H1 (cell line): ENCODE measurements around the gene RNF126. TPM values are rescaled to one million over a fixed set of nuclear protein-coding genes. Genes with fewer than 3 reads are reported as not detected.

Experiments used
- CTCF ChIA-PET: fragments of 300-600 bp; sonication (Branson Sonifier 250); formaldehyde crosslinking; loops from one replicate; lab custom pipeline; 2021; ENCODE audit not compliant: partially characterized antibody; lab: Charles Lee
- POLR2A ChIA-PET: fragments of 300-600 bp; sonication (Branson Sonifier 250); formaldehyde crosslinking; loops from one replicate; lab custom pipeline; 2021; ENCODE audit warnings: inconsistent platforms; ENCODE audit not compliant: partially characterized antibody; lab: Charles Lee
- DNase-seq, 2 experiments: peaks; one replicate each; pipeline versions ENCODE4 v3.0.0 to v3.0.0-alpha.2; 2010 to 2022; ENCODE audit warnings: low spot score in 2 of 2, low read depth in 1 of 2, mixed read lengths in 1 of 2
- FAIRE-seq: peaks from 2 replicates; lab custom pipeline; 2011; peaks lifted over from hg19 to GRCh38; lab: Jason Lieb, UNC
- H2AFZ ChIP-seq: 2 replicates; pipeline ENCODE4 v1.8.1; 2012; ENCODE audit warnings: low read length, inconsistent platforms
- H2AK5ac ChIP-seq: 2 replicates; pipeline ENCODE4 v1.6.1; 2013; ENCODE audit warnings: low read depth, low read length
- H2BK120ac ChIP-seq: replicated peaks from 2 replicates; pipeline ENCODE3; 2013; ENCODE audit warnings: low read depth, low read length, inconsistent platforms
- H2BK12ac ChIP-seq: 2 replicates; pipeline ENCODE4 v1.6.1; 2013; ENCODE audit warnings: low read depth, low read length
- H2BK15ac ChIP-seq: 2 replicates; pipeline ENCODE4 v1.6.1; 2013; ENCODE audit warnings: low read length
- H2BK20ac ChIP-seq: 2 replicates; pipeline ENCODE4 v1.6.1; 2013; ENCODE audit warnings: low read length
- H2BK5ac ChIP-seq: 2 replicates; pipeline ENCODE4 v1.6.1; 2013; ENCODE audit warnings: low read depth, low read length
- H3K14ac ChIP-seq: 2 replicates; pipeline ENCODE4 v1.6.1; 2013; ENCODE audit warnings: inconsistent platforms; ENCODE audit not compliant: insufficient read length
- H3K18ac ChIP-seq: 2 replicates; pipeline ENCODE4 v1.6.1; 2013; ENCODE audit warnings: low read length; ENCODE audit errors: extremely low read depth
- H3K23ac ChIP-seq: 2 replicates; pipeline ENCODE4 v1.6.1; 2013; ENCODE audit warnings: inconsistent platforms; ENCODE audit not compliant: insufficient read length
- H3K23me2 ChIP-seq: 2 replicates; pipeline ENCODE4 v1.6.1; 2013; ENCODE audit warnings: low read depth, low read length
- H3K27ac ChIP-seq: 2 replicates; pipeline ENCODE4 v1.6.1; 2011; ENCODE audit warnings: low read depth, low read length, inconsistent platforms
- H3K27me3 ChIP-seq, 4 experiments: replicated peaks in 1 of 4; 1 replicate in 1 of 4; 2 replicates in 3 of 4; pipeline versions ENCODE4 v1.6.1 to v1.8.1; 2011 to 2013; ENCODE audit warnings: low read length in 3 of 4, mild to moderate bottlenecking in 3 of 4, inconsistent platforms in 2 of 4, mixed read lengths in 2 of 4, moderate library complexity in 1 of 4; ENCODE audit not compliant: control insufficient read depth in 3 of 4, insufficient read depth in 3 of 4; ENCODE audit errors: extremely low read depth in 1 of 4
- H3K36me3 ChIP-seq, 4 experiments: 2 replicates each; pipeline versions ENCODE4 v1.6.1 to v1.8.1; 2011 to 2013; ENCODE audit warnings: mild to moderate bottlenecking in 4 of 4, low read length in 3 of 4, moderate library complexity in 2 of 4, control low read depth in 1 of 4, inconsistent platforms in 1 of 4; ENCODE audit not compliant: insufficient read depth in 4 of 4, control insufficient read depth in 2 of 4
- H3K4ac ChIP-seq: replicated peaks from 2 replicates; pipeline ENCODE3; 2013; ENCODE audit warnings: low read length, low read depth, mixed read lengths, inconsistent platforms; ENCODE audit not compliant: insufficient read length
- H3K4me1 ChIP-seq, 4 experiments: replicated peaks in 1 of 4; 1 replicate in 1 of 4; 2 replicates in 3 of 4; pipeline versions ENCODE4 v1.6.1 to v1.8.1; 2011 to 2013; ENCODE audit warnings: low read length in 3 of 4, inconsistent platforms in 2 of 4, mixed read lengths in 1 of 4; ENCODE audit not compliant: insufficient read depth in 4 of 4, control insufficient read depth in 3 of 4
- H3K4me2 ChIP-seq, 2 experiments: 2 replicates each; pipeline versions ENCODE4 v1.6.1 to v1.8.1; 2011 to 2013; ENCODE audit warnings: low read depth in 2 of 2, low read length in 2 of 2, control low read depth in 1 of 2, inconsistent platforms in 1 of 2, mild to moderate bottlenecking in 1 of 2; ENCODE audit not compliant: insufficient read depth in 1 of 2
- H3K4me3 ChIP-seq, 4 experiments: fragments of 200-600, 300-600 bp in 1 of 4; sonication (generic), shearing (Covaris generic), sonication (Bioruptor Twin) in 1 of 4; 2 replicates each; pipeline versions ENCODE4 v1.5.1 to v1.8.1; 2011 to 2016; ENCODE audit warnings: low read length in 4 of 4, low read depth in 3 of 4, control low read depth in 2 of 4, inconsistent platforms in 2 of 4, mild to moderate bottlenecking in 2 of 4, mixed read lengths in 1 of 4, moderate library complexity in 1 of 4; ENCODE audit not compliant: insufficient read depth in 2 of 4; ENCODE audit errors: extremely low read depth in 1 of 4
- H3K56ac ChIP-seq: replicated peaks from 2 replicates; pipeline ENCODE3; 2013; ENCODE audit warnings: low read depth, mild to moderate bottlenecking, mixed read lengths, low read length, inconsistent platforms; ENCODE audit not compliant: insufficient read length
- H3K79me1 ChIP-seq: 2 replicates; pipeline ENCODE4 v1.6.1; 2013; ENCODE audit warnings: low read depth, low read length, control low read depth
- H3K79me2 ChIP-seq, 2 experiments: 2 replicates each; pipeline versions ENCODE4 v1.6.1 to v1.8.1; 2012 to 2013; ENCODE audit warnings: low read length in 2 of 2, mild to moderate bottlenecking in 2 of 2, inconsistent platforms in 1 of 2; ENCODE audit not compliant: insufficient read depth in 2 of 2, control insufficient read depth in 1 of 2
- H3K9ac ChIP-seq, 4 experiments: replicated peaks in 1 of 4; 1 replicate in 1 of 4; 2 replicates in 3 of 4; pipeline versions ENCODE4 v1.6.1 to v1.8.1; 2011 to 2013; ENCODE audit warnings: low read depth in 3 of 4, low read length in 3 of 4, control low read depth in 2 of 4, mild to moderate bottlenecking in 2 of 4, moderate library complexity in 2 of 4, inconsistent platforms in 1 of 4; ENCODE audit errors: extremely low read depth in 1 of 4
- H3K9me3 ChIP-seq, 2 experiments: 2 replicates each; pipeline versions ENCODE4 v1.6.1 to v1.8.1; 2012 to 2013; ENCODE audit warnings: mild to moderate bottlenecking in 2 of 2, moderate library complexity in 2 of 2, control low read depth in 1 of 2, inconsistent platforms in 1 of 2, low read depth in 1 of 2, low read length in 1 of 2, mixed read lengths in 1 of 2; ENCODE audit not compliant: insufficient read depth in 2 of 2
- H4K20me1 ChIP-seq, 2 experiments: replicated peaks in 1 of 2; 2 replicates each; pipeline versions ENCODE3 to v1.8.1; 2011 to 2013; ENCODE audit warnings: inconsistent platforms in 2 of 2, low read length in 2 of 2, mild to moderate bottlenecking in 1 of 2; ENCODE audit not compliant: insufficient read depth in 2 of 2, control insufficient read depth in 1 of 2
- H4K5ac ChIP-seq: 2 replicates; pipeline ENCODE4 v1.6.1; 2013; ENCODE audit warnings: low read length, low read depth, mixed read lengths, inconsistent platforms; ENCODE audit not compliant: insufficient read length
- H4K8ac ChIP-seq: 2 replicates; pipeline ENCODE4 v1.8.0; 2013; ENCODE audit warnings: mild to moderate bottlenecking, moderate library complexity, low read length, inconsistent platforms; ENCODE audit not compliant: insufficient read depth; ENCODE audit errors: extremely low read depth
- H4K91ac ChIP-seq: replicated peaks from 2 replicates; pipeline ENCODE3; 2013; ENCODE audit warnings: low read length, mixed read lengths, inconsistent platforms; ENCODE audit not compliant: insufficient read length
- CTCF ChIP-seq, 3 experiments: IDR thresholded peaks; 1 replicate in 2 of 3; 2 replicates in 1 of 3; pipeline versions ENCODE4 v1.5.1 to v1.6.1; 2011; ENCODE audit warnings: low read length in 3 of 3, mild to moderate bottlenecking in 3 of 3, inconsistent platforms in 2 of 3, low read depth in 1 of 3, moderate library complexity in 1 of 3; ENCODE audit not compliant: insufficient read depth in 1 of 3; ENCODE audit errors: control extremely low read depth in 1 of 3
- JUN ChIP-seq: IDR thresholded peaks from 2 replicates; pipeline ENCODE4 v1.6.1; 2011; ENCODE audit warnings: low read depth, mild to moderate bottlenecking, improper control_type of control experiment, low read length
- KDM1A ChIP-seq: fragments of 200-600, 300-600 bp; sonication (generic); IDR thresholded peaks from 2 replicates; pipeline ENCODE4 v1.7.1; 2016; ENCODE audit warnings: mild to moderate bottlenecking, low read length, borderline replicate concordance
- MAFK ChIP-seq: IDR thresholded peaks from 2 replicates; pipeline ENCODE4 v1.6.1; 2012; ENCODE audit warnings: low read depth, mild to moderate bottlenecking, improper control_type of control experiment, low read length
- TAF1 ChIP-seq: IDR thresholded peaks from 2 replicates; pipeline ENCODE4 v1.6.1; 2011; ENCODE audit warnings: mild to moderate bottlenecking, low read depth, low read length
- ZNF274 ChIP-seq: IDR thresholded peaks from 2 replicates; pipeline ENCODE4 v1.7.0; 2012; ENCODE audit warnings: low read length, borderline replicate concordance; ENCODE audit errors: extremely low read depth
- WGBS, 2 experiments: shearing (Covaris generic) in 1 of 2; methylation state at CpG; one replicate each; pipeline versions ENCODE4 v1.1.6 to v1.1.7; 2013 to 2015; ENCODE audit warnings: low lambda C conversion rate in 2 of 2, mixed read lengths in 2 of 2, inconsistent platforms in 1 of 2, low coverage in 1 of 2, missing lambda C conversion rate in 1 of 2; ENCODE audit not compliant: insufficient replicate concordance in 2 of 2, insufficient coverage in 1 of 2, insufficient read length in 1 of 2; ENCODE audit errors: extremely low coverage in 1 of 2, missing lambda C conversion rate in 1 of 2; 5-methylcytosine and 5-hydroxymethylcytosine counted together
- polyA plus RNA-seq, 7 experiments: library from polyadenylated mRNA; depleted of rRNA in 3 of 7; stranded (reverse) in 5 of 7; unstranded in 2 of 7; fragments of >200 nt in 5 of 7; fragments of 200-250 nt in 2 of 7; gene quantifications; 1 replicate in 5 of 7; 2 replicates in 1 of 7; 4 replicates in 1 of 7; pipeline versions ENCODE4 v1.2.1 to v1.2.3, GENCODE V29; 2011 to 2013; ENCODE audit warnings: missing spikeins in 2 of 7, mixed read lengths in 2 of 7
- total RNA-seq: library from RNA; stranded (reverse); fragmentation: NEBNext Ultra II Directional; extraction: Animal tissue kit (Norgen Biotek cat#: 25700); gene quantifications from 2 replicates; pipeline ENCODE4 v1.2.1, GENCODE V29; 2021
- TF ChIP-seq, protein P1 (sequence below): IDR thresholded peaks from 2 replicates; pipeline ENCODE4 v1.6.1; 2011; ENCODE audit warnings: low read length, improper control_type of control experiment

The RNF126 gene
- total and polyA plus RNA-seq, 2 of the 8 experiments (the other 6 are each of a cell fraction or from before 2014, with no cell fraction given) = 21.8 to 68.0 TPM

GRCh38 chr19:674282-675151, 11.5 kb upstream of the RNF126 start:
- H2BK120ac ChIP-seq = no peak overlapping the region
- DNase-seq = no peak
- no peak overlapping the region for H2BK12ac ChIP-seq
- H3K79me1 ChIP-seq = 0 out of 2 replicates have a peak, but pooled peaks cover 3% of the 10 kb centered on the region
- H3K9me3 ChIP-seq = no peaks in the 10 kb centered on the region
- H3K56ac ChIP-seq = no peak overlapping the region
- WGBS, 2 experiments = 88% methylated on average over 28 of the region's 38 CpGs; no CpG with 5 or more reads in 1 of the 2 experiments
- peaks cover 0 to 10% (median 1%) of the 10 kb centered on the region in 4 experiments; a peak in 4 of 7 replicates for H3K4me1 ChIP-seq
- H3K4ac ChIP-seq = no peak overlapping the region
- no peak overlapping the region for H3K14ac ChIP-seq
- no peak overlapping the region for H3K9ac ChIP-seq
- H3K79me2 ChIP-seq = no peaks in the 10 kb centered on the region
- no peak overlapping the region for H3K18ac ChIP-seq
- H3K23me2 ChIP-seq = peaks cover 2% of the 10 kb centered on the region; the same call in 1 of the 2 replicates
- no peak overlapping the region for H2AFZ ChIP-seq
- ChIA-PET POLR2A (interaction anchor here (0.8 to 1.5 kb wide), 5 partner anchors 11 to 144 kb away, joined by 3 to 10 read pairs (median 3); partner anchors contain the start of gene RNF126), CTCF (interaction anchor here (0.6 to 1.3 kb wide), 4 partner anchors 23 to 327 kb away, joined by 3 to 4 read pairs (median 3); no protein-coding TSS in a partner anchor)
- H4K5ac ChIP-seq = no peak overlapping the region
- no peak overlapping the region for H4K8ac ChIP-seq
- FAIRE-seq = no peak
- H2AK5ac ChIP-seq = no peak overlapping the region
- H3K23ac ChIP-seq = no peak overlapping the region
- peaks cover 0 to 7% of the 10 kb centered on the region in 2 experiments for H4K20me1 ChIP-seq
- no peak overlapping the region for H3K27ac ChIP-seq
- H4K91ac ChIP-seq = no peak overlapping the region
- no peaks in the 10 kb centered on the region for H3K36me3 ChIP-seq
- peaks cover 0 to 22% (median 10%) of the 10 kb centered on the region in 4 experiments; a peak in 5 of 7 replicates for H3K27me3 ChIP-seq
- H3K4me3 ChIP-seq = no peak overlapping the region
- no peak overlapping the region for H3K4me2 ChIP-seq
- no peak overlapping the region for H2BK20ac ChIP-seq
- H2BK5ac ChIP-seq = no peak overlapping the region
- H2BK15ac ChIP-seq = no peak overlapping the region
- no peak for TF ChIP-seq TAF1
- no peak for TF ChIP-seq CTCF (IDR thresholded peaks at IDR 0.05; ENCODE audit: control extremely low read depth in 1 of 3, insufficient read depth in 1 of 3, low read depth in 1 of 3, low read length in 3 of 3)
- no peak for TF ChIP-seq KDM1A
- no peak for TF ChIP-seq JUN
- TF ChIP-seq, protein P1, sequence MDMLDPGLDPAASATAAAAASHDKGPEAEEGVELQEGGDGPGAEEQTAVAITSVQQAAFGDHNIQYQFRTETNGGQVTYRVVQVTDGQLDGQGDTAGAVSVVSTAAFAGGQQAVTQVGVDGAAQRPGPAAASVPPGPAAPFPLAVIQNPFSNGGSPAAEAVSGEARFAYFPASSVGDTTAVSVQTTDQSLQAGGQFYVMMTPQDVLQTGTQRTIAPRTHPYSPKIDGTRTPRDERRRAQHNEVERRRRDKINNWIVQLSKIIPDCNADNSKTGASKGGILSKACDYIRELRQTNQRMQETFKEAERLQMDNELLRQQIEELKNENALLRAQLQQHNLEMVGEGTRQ = no peak
- TF ChIP-seq MAFK = no peak
- TF ChIP-seq ZNF274 = no peak
